ENCODE measurements around the gene SLC17A7.

The SLC17A7 gene

DNA sequence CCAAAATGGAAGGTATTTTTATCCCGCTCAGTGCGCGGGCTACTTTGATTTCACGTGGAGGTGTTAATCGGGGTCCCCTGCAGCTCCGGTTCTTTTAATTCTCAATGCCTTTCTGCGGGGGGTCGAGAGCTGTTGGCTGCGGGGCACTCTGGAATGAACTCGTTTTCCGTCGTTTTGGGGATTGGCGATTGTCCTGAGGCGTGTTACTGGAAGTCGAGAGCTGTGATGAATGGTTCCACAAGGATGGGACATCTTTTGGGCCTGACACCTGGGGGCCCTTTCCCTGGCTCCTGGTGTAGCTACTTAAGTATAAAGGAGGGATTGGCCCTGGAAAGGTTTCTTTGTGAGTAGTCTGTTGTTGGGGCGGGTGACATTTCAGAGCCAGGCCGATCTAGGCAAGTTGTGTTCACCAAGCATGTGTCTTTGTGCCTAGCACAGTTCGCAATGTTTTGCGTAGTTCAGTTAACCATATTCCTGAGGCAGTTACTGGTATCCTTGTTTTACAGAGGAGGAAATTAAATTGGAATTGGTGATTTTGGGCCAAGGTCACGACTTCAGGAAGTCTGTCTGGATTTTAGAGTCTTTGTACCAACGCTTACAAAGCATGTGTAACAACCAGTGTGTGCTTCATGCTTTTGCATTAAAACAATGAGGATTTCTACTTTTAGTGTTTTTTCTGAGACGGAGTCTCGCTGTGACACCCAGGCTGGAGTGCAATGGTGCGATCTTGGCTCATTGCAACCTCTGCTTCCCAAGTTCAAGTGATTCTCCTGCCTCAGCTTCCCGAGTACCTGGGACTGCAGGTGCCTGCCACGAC lies 46.9 kb upstream of the SLC17A7 start:
- peaks cover 58% of the 10 kb centered on the region for H3K36me3 ChIP-seq (replicated peaks)
- H3K27ac ChIP-seq = peak overlapping the region; percentile 87
- in situ Hi-C loops (cut with HindIII; ENCODE audit: low pct_ligation_motif_present, low sequenced_read_pairs) = no loop called here
- peak overlapping the region; percentile 85 for H3K4me3 ChIP-seq (ENCODE audit: low read depth, low read length)
- H3K27me3 ChIP-seq (replicated peaks) = no peaks in the 10 kb centered on the region
- no peak for DNase-seq
- TF ChIP-seq CTCF (IDR thresholded peaks at IDR 0.05; ENCODE audit: low read depth, low read length, missing control alignments) = no peak

DNA sequence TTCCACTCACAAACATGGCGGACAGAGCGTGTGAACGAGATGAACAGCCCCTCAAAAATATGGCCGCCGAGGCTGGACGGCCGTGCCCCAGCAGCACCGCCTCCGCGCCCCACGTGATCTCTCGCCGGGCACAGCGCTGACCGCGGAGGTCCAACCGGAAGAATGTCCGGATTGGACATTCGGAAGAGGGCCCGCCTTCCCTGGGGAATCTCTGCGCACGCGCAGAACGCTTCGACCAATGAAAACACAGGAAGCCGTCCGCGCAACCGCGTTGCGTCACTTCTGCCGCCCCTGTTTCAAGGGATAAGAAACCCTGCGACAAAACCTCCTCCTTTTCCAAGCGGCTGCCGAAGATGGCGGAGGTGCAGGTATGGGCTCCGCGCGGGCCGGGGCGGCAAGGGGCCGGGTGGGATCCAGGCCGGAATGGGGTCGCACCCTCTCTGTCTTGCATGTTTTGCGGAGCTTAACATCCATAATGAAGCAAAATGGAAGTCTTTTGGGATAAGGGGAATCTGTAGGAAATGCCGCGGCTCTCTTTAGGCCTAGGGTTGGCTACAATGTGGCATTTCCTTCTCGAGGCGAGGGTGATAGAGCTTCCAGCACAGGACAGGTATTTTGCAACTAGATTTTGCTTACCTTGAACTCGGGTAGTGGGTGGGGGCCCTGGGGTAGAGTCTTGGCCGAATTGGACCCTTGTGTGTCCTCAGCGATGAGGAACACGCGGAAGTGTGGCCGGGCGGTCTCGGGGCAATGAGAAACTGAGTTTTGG lies 46.1 kb upstream of the SLC17A7 start, which contains the start of gene RPL13A:
RPL13A (plus strand) TSS at position 332 of the 769 bp plus-strand sequence; CDS start at position 354, 22 bp downstream.
- no peaks in the 10 kb centered on the region for H3K27me3 ChIP-seq (replicated peaks)

GRCh38 chr19:49486710-49487276 lies 45.5 kb upstream of the SLC17A7 start:
- peak overlapping the region; percentile 29 for H3K4me3 ChIP-seq (ENCODE audit: low read depth, low read length)
- in situ Hi-C loops (cut with HindIII; ENCODE audit: low pct_ligation_motif_present, low sequenced_read_pairs) = no loop called here
- no peak for DNase-seq
- H3K27me3 ChIP-seq (replicated peaks) = no peaks in the 10 kb centered on the region
- peak; percentile 18 for TF ChIP-seq CTCF (IDR thresholded peaks at IDR 0.05; ENCODE audit: low read depth, low read length, missing control alignments)
- H3K36me3 ChIP-seq (replicated peaks) = peaks cover 43% of the 10 kb centered on the region
- H3K27ac ChIP-seq = peak overlapping the region; percentile 27

More for the DNA sequence above, 46.1 kb upstream of the SLC17A7 start, which contains the start of gene RPL13A:
- H3K27ac ChIP-seq = peak within 1 kb of the TSS; percentile 87
- H3K4me3 ChIP-seq (ENCODE audit: low read depth, low read length) = peak within 1 kb of the TSS; percentile 85
- H3K36me3 ChIP-seq (replicated peaks) = peaks cover 50% of the 10 kb centered on the region
- DNase-seq = peak; percentile 98
- TF ChIP-seq CTCF (IDR thresholded peaks at IDR 0.05; ENCODE audit: low read depth, low read length, missing control alignments) = no peak
- in situ Hi-C loops (cut with HindIII; ENCODE audit: low pct_ligation_motif_present, low sequenced_read_pairs) = no loop called here

DNA sequence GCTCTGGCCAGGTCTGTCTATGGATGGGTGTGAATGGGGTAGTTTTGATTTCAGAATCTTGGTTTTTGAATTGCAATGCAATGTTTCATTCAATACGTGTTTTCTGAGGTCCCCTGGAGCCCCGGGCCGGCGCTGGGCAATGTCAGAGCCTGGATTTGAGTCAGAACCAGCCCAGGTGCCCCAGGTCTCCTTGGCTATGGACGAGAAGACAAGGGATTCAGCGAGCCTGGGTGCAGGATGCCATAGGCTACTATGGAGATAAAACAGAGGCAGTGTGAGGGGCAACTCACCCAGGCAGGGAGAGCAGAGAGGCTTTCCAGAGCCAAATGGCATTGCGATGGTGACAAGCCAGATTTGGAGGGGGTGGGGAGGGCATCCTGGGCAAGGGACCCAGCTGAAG lies 44.9 kb upstream of the SLC17A7 start:
- Histone ChIP-seq H3K27me3 (replicated peaks) (no peaks in the 10 kb centered on the region), H3K36me3 (replicated peaks) (peaks cover 37% of the 10 kb centered on the region), H3K4me3 (ENCODE audit: low read depth, low read length) (no peak overlapping the region), H3K27ac (no peak overlapping the region)
- in situ Hi-C loops (cut with HindIII; ENCODE audit: low pct_ligation_motif_present, low sequenced_read_pairs) = no loop called here
- DNase-seq = no peak
- TF ChIP-seq CTCF (IDR thresholded peaks at IDR 0.05; ENCODE audit: low read depth, low read length, missing control alignments) = no peak

DNA sequence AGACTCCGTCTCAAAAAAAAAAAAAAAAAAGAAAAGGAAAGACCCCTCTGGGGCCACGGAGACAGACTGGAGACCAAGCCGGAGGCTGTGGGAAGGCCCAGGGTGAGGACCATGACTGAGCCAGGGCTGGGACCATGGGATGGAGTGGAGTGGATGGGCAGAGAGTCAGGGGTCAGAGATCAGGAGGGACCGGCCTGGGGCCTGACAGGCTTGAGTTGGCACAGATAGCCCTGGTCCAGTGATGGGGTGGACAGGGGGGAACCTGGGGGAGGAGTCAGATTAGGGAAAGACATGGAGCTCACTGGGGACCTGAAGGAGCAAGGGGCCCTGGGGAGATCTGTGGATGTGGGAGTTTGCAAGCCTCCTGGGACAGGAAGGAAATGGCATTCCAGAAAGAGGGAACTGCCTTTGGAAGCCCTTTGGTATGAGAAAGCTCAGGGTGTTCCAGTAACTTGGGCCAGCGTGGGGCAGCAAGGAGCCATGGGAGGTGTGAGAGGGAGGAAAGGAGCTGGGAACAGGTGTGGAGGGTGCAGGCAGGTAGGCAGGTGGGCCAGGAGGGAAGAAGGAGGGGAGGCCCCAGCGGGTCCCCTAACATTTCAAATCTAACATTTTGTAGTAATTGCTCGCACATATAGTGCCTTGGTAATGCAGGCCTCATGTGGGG lies 39.8 kb upstream of the SLC17A7 start:
- in situ Hi-C loops (cut with HindIII; ENCODE audit: low pct_ligation_motif_present, low sequenced_read_pairs) = no loop called here
- Histone ChIP-seq H3K4me3 (ENCODE audit: low read depth, low read length) (no peak overlapping the region), H3K36me3 (replicated peaks) (no peaks in the 10 kb centered on the region), H3K27me3 (replicated peaks) (no peaks in the 10 kb centered on the region), H3K27ac (no peak overlapping the region)
- no peak for DNase-seq
- TF ChIP-seq CTCF (IDR thresholded peaks at IDR 0.05; ENCODE audit: low read depth, low read length, missing control alignments) = no peak

Data from brain microvascular endothelial cell (primary cell).